NT2/D1 (cell line): Measurements from ENCODE around the gene TMEM98.
"Not testable (repeated sequence)": the region's sequence is repeated elsewhere in the genome, so short reads cannot be mapped to it uniquely, and the experiment has no call there.

ENCODE experiments used
- SUZ12 ChIP-seq: IDR thresholded peaks from 2 replicates; pipeline ENCODE4 v1.6.1; 2011; ENCODE audit not compliant: insufficient read length, insufficient read depth; ENCODE audit errors: extremely low read depth
- ZNF274 ChIP-seq: IDR thresholded peaks from 2 replicates; pipeline ENCODE4 v1.6.1; 2011; ENCODE audit warnings: mild to moderate bottlenecking, low read depth, low read length

DNA sequence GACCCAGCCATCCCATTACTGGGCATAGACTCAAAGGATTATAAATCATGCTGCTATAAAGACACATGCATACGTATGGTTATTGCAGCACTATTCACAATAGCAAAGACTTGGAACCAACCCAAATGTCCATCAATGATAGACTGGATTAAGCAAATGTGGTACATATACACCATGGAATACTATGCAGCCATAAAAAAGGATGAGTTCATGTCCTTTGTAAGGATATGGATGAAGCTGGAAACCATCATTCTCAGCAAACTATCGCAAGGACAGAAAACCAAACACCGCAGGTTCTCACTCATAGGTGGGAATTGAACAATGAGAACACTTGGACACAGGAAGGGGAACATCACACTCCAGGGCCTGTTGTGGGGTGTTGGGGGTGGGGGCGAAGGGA, 41.3 kb downstream of the TMEM98 start:
- not testable (repeated sequence) for TF ChIP-seq SUZ12, ZNF274
